ENCODE measurements around the gene FRMPD4. TPM values are rescaled to one million over a fixed set of nuclear protein-coding genes. Genes with fewer than 3 reads are reported as not detected.

FRMPD4 gene
- total and polyA plus RNA-seq, 10 of the 15 experiments (the other 5 are each of a cell fraction or from before 2014, with no cell fraction given), result not detected

DNA sequence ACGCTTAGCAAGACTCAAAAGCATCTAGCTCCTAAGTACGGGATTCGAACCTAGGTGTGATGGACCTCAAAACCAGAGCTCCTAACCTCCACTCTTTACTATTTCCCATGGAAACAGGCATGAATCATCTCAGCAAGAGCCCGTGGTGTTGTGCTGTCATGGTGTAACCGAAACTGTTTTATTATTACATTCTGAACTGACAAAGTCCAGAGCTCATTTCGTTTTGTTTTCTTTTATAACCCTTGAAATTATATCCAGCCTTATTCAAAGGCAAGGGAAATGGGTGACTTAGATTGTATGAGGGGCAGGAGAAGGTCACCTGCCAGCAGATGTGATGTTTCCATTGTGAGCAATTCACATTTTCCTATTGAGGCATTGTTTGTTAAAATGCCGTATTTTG lies 301.1 kb downstream of the FRMPD4 start (continued):
- TF ChIP-seq, protein P1, sequence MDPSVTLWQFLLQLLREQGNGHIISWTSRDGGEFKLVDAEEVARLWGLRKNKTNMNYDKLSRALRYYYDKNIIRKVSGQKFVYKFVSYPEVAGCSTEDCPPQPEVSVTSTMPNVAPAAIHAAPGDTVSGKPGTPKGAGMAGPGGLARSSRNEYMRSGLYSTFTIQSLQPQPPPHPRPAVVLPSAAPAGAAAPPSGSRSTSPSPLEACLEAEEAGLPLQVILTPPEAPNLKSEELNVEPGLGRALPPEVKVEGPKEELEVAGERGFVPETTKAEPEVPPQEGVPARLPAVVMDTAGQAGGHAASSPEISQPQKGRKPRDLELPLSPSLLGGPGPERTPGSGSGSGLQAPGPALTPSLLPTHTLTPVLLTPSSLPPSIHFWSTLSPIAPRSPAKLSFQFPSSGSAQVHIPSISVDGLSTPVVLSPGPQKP (IDR thresholded peaks at IDR 0.05; ENCODE audit: low read depth, low read length), result no peak
- no peak for TF ChIP-seq PML (IDR thresholded peaks at IDR 0.05; ENCODE audit: low read length)
- TF ChIP-seq KAT2A (conservative IDR thresholded peaks at IDR 0.05; ENCODE audit: control insufficient read depth, low read depth, low read length), result no peak
- TF ChIP-seq, protein P2, sequence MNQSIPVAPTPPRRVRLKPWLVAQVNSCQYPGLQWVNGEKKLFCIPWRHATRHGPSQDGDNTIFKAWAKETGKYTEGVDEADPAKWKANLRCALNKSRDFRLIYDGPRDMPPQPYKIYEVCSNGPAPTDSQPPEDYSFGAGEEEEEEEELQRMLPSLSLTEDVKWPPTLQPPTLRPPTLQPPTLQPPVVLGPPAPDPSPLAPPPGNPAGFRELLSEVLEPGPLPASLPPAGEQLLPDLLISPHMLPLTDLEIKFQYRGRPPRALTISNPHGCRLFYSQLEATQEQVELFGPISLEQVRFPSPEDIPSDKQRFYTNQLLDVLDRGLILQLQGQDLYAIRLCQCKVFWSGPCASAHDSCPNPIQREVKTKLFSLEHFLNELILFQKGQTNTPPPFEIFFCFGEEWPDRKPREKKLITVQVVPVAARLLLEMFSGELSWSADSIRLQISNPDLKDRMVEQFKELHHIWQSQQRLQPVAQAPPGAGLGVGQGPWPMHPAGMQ (IDR thresholded peaks at IDR 0.05; ENCODE audit: borderline replicate concordance), result no peak
- no peak for TF ChIP-seq POU2F2 (IDR thresholded peaks at IDR 0.05; ENCODE audit: borderline replicate concordance, low read depth, low read length)
- TF ChIP-seq RUNX3 (IDR thresholded peaks at IDR 0.05; ENCODE audit: low read length), result no peak
- TF ChIP-seq TCF3 (IDR thresholded peaks at IDR 0.05; ENCODE audit: borderline replicate concordance, insufficient read depth, low read depth, low read length), result no peak

DNA sequence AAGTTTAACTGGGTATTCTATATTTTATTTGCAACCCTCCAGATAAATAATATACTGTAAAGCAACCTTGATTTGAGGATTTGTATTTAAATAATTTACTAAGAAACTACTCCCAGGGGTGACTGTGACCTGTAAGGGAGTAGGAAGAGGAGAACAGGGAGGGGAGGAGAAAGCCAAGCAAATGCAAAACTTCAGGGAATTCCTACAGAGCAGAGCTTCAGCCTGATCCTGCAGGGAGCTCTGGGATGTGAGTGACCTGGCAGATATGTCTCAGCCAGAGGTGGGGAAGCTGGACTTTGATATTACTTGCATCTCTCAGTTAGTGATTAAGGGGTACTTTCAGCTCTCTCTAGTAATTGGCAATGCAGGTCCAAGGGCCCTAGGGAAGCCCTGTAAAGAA lies 302.0 kb downstream of the FRMPD4 start:
- TF ChIP-seq, protein P3, sequence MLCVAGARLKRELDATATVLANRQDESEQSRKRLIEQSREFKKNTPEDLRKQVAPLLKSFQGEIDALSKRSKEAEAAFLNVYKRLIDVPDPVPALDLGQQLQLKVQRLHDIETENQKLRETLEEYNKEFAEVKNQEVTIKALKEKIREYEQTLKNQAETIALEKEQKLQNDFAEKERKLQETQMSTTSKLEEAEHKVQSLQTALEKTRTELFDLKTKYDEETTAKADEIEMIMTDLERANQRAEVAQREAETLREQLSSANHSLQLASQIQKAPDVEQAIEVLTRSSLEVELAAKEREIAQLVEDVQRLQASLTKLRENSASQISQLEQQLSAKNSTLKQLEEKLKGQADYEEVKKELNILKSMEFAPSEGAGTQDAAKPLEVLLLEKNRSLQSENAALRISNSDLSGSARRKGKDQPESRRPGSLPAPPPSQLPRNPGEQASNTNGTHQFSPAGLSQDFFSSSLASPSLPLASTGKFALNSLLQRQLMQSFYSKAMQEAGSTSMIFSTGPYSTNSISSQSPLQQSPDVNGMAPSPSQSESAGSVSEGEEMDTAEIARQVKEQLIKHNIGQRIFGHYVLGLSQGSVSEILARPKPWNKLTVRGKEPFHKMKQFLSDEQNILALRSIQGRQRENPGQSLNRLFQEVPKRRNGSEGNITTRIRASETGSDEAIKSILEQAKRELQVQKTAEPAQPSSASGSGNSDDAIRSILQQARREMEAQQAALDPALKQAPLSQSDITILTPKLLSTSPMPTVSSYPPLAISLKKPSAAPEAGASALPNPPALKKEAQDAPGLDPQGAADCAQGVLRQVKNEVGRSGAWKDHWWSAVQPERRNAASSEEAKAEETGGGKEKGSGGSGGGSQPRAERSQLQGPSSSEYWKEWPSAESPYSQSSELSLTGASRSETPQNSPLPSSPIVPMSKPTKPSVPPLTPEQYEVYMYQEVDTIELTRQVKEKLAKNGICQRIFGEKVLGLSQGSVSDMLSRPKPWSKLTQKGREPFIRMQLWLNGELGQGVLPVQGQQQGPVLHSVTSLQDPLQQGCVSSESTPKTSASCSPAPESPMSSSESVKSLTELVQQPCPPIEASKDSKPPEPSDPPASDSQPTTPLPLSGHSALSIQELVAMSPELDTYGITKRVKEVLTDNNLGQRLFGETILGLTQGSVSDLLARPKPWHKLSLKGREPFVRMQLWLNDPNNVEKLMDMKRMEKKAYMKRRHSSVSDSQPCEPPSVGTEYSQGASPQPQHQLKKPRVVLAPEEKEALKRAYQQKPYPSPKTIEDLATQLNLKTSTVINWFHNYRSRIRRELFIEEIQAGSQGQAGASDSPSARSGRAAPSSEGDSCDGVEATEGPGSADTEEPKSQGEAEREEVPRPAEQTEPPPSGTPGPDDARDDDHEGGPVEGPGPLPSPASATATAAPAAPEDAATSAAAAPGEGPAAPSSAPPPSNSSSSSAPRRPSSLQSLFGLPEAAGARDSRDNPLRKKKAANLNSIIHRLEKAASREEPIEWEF (IDR thresholded peaks at IDR 0.05; ENCODE audit: insufficient replicate concordance, low read depth, low read length), result no peak
- no peaks in the 10 kb centered on the region for H3K79me2 ChIP-seq (ENCODE audit: control insufficient read depth, insufficient read depth, low read length)
- BruUV-seq (replicated peaks), result no TSS peak
- POLR2A ChIA-PET, result no interaction called here
- H3K9me3 ChIP-seq (replicated peaks; ENCODE audit: control insufficient read depth, insufficient read depth, low read length), result no peaks in the 10 kb centered on the region; the same call in 2 of the 3 replicates
- H3K27me3 ChIP-seq (replicated peaks in 1 of 2; ENCODE audit: control insufficient read depth in 2 of 2, insufficient read depth in 2 of 2, low read length in 1 of 2), result peaks cover 1 to 7% of the 10 kb centered on the region in 2 experiments; a peak in 3 of 4 replicates
- H3K4me3 ChIP-seq, result no peak overlapping the region
- in situ Hi-C loops (cut with MboI) (no loop called here), intact Hi-C loops (cut with micrococcal nuclease; ENCODE audit: unreplicated experiment) (loop anchor here (5.0 kb wide), 1 partner anchor 127 kb away; no protein-coding TSS in a partner anchor)
- no peak overlapping the region for H3K9ac ChIP-seq (ENCODE audit: control insufficient read depth, insufficient read depth, low read length)
- H2AFZ ChIP-seq (ENCODE audit: control insufficient read depth, low read depth, low read length), result no peak overlapping the region
- RAD21 ChIA-PET (ENCODE audit: unreplicated experiment), result interaction anchor here (0.7 kb wide), 1 partner anchor 267 kb away, joined by 3 read pairs; no protein-coding TSS in a partner anchor
- DNase-seq (ENCODE audit: low read depth, low spot score) (no peak), FAIRE-seq (no peak), ATAC-seq (no peak)
- 0 out of 2 replicates have a peak, but pooled peaks cover 3% of the 10 kb centered on the region for H3K4me1 ChIP-seq (ENCODE audit: control insufficient read depth, insufficient read depth, low read length)
- no peak overlapping the region for H3K27ac ChIP-seq (ENCODE audit: control insufficient read depth, insufficient read depth)
- no peaks in the 10 kb centered on the region for H3K36me3 ChIP-seq (ENCODE audit: control insufficient read depth in 2 of 2, insufficient read depth in 2 of 2, low read length in 1 of 2)
- CTCF ChIA-PET, result no interaction called here
- H3K4me2 ChIP-seq (ENCODE audit: control insufficient read depth, insufficient read depth), result no peak overlapping the region
- SMC1A ChIA-PET (ENCODE audit: uncharacterized antibody, unreplicated experiment), result no interaction called here
- H4K20me1 ChIP-seq (ENCODE audit: control insufficient read depth, insufficient read depth), result no peaks in the 10 kb centered on the region

Measured in GM12878 (cell line).